Parathyroid adenoma (tissue), 2 donors: Measurements from ENCODE around the gene COPS9.

Source experiments
- H2AFZ ChIP-seq: fragments of 300-600 bp; sonication (generic); one replicate; pipeline ENCODE4 v1.7.0; 2017; ENCODE audit warnings: antibody characterized with exemption, mild to moderate bottlenecking
- H3K27ac ChIP-seq: fragments of 300-600 bp; sonication (generic); one replicate; pipeline ENCODE4 v1.7.0; 2017
- H3K27me3 ChIP-seq: fragments of 300-600 bp; sonication (generic); one replicate; pipeline ENCODE4 v1.7.0; 2017; ENCODE audit warnings: low read length; ENCODE audit not compliant: control insufficient read depth, insufficient read depth
- H3K36me3 ChIP-seq: fragments of 300-600 bp; sonication (generic); one replicate; pipeline ENCODE4 v1.7.0; 2017; ENCODE audit warnings: low read length; ENCODE audit not compliant: control insufficient read depth, insufficient read depth
- H3K4me1 ChIP-seq: fragments of 300-600 bp; sonication (generic); one replicate; pipeline ENCODE4 v1.7.0; 2017; ENCODE audit warnings: control low read depth
- H3K4me2 ChIP-seq: fragments of 300-600 bp; sonication (generic); one replicate; pipeline ENCODE4 v1.7.0; 2017; ENCODE audit warnings: low read length
- H3K4me3 ChIP-seq: fragments of 300-600 bp; sonication (generic); one replicate; pipeline ENCODE4 v1.7.0; 2017; ENCODE audit warnings: low read depth, low read length
- H3K79me2 ChIP-seq: fragments of 300-600 bp; sonication (generic); one replicate; pipeline ENCODE4 v1.7.0; 2017; ENCODE audit warnings: control low read depth
- H3K9ac ChIP-seq: fragments of 300-600 bp; sonication (generic); one replicate; pipeline ENCODE4 v1.7.0; 2017; ENCODE audit warnings: mild to moderate bottlenecking
- H3K9me3 ChIP-seq: fragments of 300-600 bp; sonication (generic); one replicate; pipeline ENCODE4 v1.7.0; 2017; ENCODE audit warnings: low read length; ENCODE audit not compliant: control insufficient read depth
- TF ChIP-seq, protein P1 (sequence below): fragments of 300-600 bp; sonication (generic); IDR thresholded peaks from one replicate; pipeline ENCODE4 v1.7.0; 2017; ENCODE audit warnings: antibody characterized with exemption, mild to moderate bottlenecking
- donor health status: primary hyperparathyroidism.

COPS9 gene

GRCh38 chr2:240169486-240170353, 33.6 kb upstream of the COPS9 start:
- H3K79me2 ChIP-seq, result no peaks in the 10 kb centered on the region
- no peaks in the 10 kb centered on the region for H3K4me1 ChIP-seq
- no peak overlapping the region for H2AFZ ChIP-seq
- H3K4me2 ChIP-seq, result no peak overlapping the region
- H3K27me3 ChIP-seq, result no peaks in the 10 kb centered on the region
- H3K36me3 ChIP-seq, result no peaks in the 10 kb centered on the region
- no peak overlapping the region for H3K9ac ChIP-seq
- no peaks in the 10 kb centered on the region for H3K9me3 ChIP-seq
- TF ChIP-seq, protein P1, sequence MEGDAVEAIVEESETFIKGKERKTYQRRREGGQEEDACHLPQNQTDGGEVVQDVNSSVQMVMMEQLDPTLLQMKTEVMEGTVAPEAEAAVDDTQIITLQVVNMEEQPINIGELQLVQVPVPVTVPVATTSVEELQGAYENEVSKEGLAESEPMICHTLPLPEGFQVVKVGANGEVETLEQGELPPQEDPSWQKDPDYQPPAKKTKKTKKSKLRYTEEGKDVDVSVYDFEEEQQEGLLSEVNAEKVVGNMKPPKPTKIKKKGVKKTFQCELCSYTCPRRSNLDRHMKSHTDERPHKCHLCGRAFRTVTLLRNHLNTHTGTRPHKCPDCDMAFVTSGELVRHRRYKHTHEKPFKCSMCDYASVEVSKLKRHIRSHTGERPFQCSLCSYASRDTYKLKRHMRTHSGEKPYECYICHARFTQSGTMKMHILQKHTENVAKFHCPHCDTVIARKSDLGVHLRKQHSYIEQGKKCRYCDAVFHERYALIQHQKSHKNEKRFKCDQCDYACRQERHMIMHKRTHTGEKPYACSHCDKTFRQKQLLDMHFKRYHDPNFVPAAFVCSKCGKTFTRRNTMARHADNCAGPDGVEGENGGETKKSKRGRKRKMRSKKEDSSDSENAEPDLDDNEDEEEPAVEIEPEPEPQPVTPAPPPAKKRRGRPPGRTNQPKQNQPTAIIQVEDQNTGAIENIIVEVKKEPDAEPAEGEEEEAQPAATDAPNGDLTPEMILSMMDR, result no peak
- no peak overlapping the region for H3K27ac ChIP-seq
- no peak overlapping the region for H3K4me3 ChIP-seq

GRCh38 chr2:240168546-240169361, 32.6 kb upstream of the COPS9 start:
- no peak overlapping the region for H3K9ac ChIP-seq
- H3K36me3 ChIP-seq, result no peaks in the 10 kb centered on the region
- H3K4me1 ChIP-seq, result no peaks in the 10 kb centered on the region
- H3K27me3 ChIP-seq, result no peaks in the 10 kb centered on the region
- no peak overlapping the region for H3K4me2 ChIP-seq
- no peaks in the 10 kb centered on the region for H3K79me2 ChIP-seq
- H3K27ac ChIP-seq, result no peak overlapping the region
- TF ChIP-seq, protein P1, result no peak
- no peak overlapping the region for H2AFZ ChIP-seq
- no peaks in the 10 kb centered on the region for H3K9me3 ChIP-seq
- no peak overlapping the region for H3K4me3 ChIP-seq

DNA sequence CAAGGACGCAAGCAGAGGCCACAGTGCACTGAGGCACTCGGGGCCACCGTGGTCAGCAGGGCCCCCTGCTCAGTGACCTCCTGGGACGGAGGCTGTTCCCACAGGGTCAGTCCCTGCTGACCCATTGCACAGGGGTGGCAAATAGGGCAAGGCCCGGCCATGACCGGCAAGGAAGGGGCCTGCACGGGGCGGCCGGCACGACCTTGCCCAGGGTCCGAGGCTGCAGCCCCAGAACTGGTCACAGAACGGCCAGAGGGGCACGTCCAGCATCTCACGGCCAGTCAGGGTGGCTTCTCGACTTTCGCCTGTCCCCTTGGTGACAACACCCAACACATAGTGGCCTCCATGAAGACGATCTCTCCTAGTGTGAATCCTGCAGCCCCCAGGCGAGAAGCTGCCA, 31.9 kb upstream of the COPS9 start:
- TF ChIP-seq, protein P1, result no peak
- Histone ChIP-seq H3K4me2 (no peak overlapping the region), H3K27ac (no peak overlapping the region), H3K9ac (no peak overlapping the region), H3K4me1 (no peaks in the 10 kb centered on the region), H3K4me3 (no peak overlapping the region), H2AFZ (no peak overlapping the region), H3K79me2 (no peaks in the 10 kb centered on the region), H3K36me3 (no peaks in the 10 kb centered on the region), H3K9me3 (no peaks in the 10 kb centered on the region), H3K27me3 (no peaks in the 10 kb centered on the region)

DNA sequence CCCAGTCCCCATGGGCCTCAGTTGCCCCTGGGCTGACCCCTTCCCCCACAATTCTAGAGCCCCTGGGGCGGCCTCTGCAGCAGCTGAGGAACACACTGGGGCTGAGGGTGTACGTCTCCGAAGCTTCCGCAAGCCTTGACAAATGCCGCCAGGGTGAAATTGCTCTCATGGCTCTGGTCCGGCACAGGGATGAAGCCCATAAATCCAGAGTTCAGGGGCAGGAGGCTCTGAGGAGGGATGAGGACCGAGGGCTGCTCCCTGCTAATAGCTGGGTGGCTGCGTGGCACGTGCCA, 31.4 kb upstream of the COPS9 start:
- Histone ChIP-seq H3K9me3 (no peaks in the 10 kb centered on the region), H3K27ac (no peak overlapping the region), H3K9ac (no peak overlapping the region), H3K27me3 (no peaks in the 10 kb centered on the region), H3K36me3 (no peaks in the 10 kb centered on the region), H3K4me2 (no peak overlapping the region), H3K4me1 (no peaks in the 10 kb centered on the region), H3K79me2 (no peaks in the 10 kb centered on the region), H3K4me3 (no peak overlapping the region), H2AFZ (no peak overlapping the region)
- TF ChIP-seq, protein P1, result no peak
